Measurements from ENCODE around the gene CHRM5. TPM values are rescaled to one million over a fixed set of nuclear protein-coding genes. Genes with fewer than 3 reads are reported as not detected.

The CHRM5 gene
- total RNA-seq, 6 experiments from 2014 or later, result not detected

DNA sequence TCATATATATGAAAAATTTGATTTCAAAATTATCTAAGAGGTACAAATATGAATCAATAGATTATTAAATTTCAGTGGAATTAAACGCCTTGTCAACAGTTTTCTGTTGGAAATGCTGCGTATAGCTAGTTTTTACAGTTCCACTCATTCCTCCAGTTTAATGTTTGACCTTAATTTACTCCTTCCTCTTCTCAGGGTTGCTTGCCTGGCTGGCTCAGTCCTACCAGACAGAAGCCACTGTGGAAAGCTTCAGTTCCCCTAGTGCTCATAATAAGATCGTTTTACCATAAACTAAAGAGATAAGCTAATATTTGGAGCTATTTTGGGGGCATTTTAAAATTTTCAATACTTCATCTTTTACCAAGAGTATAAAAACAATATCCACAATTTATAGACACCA is 110.6 kb downstream of the CHRM5 start:
- peaks cover 0 to 1% (median 0%) of the 10 kb centered on the region in 4 donors for H3K4me1 ChIP-seq
- H3K27ac ChIP-seq, result no peak overlapping the region
- H3K27me3 ChIP-seq, result no peaks in the 10 kb centered on the region
- ATAC-seq, result no peak
- H3K4me3 ChIP-seq, result no peak overlapping the region
- no peaks in the 10 kb centered on the region for H3K9me3 ChIP-seq
- no peak for DNase-seq
- intact Hi-C loops (cut with DNase I), result no loop called here
- TF ChIP-seq, protein P1, sequence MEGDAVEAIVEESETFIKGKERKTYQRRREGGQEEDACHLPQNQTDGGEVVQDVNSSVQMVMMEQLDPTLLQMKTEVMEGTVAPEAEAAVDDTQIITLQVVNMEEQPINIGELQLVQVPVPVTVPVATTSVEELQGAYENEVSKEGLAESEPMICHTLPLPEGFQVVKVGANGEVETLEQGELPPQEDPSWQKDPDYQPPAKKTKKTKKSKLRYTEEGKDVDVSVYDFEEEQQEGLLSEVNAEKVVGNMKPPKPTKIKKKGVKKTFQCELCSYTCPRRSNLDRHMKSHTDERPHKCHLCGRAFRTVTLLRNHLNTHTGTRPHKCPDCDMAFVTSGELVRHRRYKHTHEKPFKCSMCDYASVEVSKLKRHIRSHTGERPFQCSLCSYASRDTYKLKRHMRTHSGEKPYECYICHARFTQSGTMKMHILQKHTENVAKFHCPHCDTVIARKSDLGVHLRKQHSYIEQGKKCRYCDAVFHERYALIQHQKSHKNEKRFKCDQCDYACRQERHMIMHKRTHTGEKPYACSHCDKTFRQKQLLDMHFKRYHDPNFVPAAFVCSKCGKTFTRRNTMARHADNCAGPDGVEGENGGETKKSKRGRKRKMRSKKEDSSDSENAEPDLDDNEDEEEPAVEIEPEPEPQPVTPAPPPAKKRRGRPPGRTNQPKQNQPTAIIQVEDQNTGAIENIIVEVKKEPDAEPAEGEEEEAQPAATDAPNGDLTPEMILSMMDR (IDR thresholded peaks at IDR 0.05), result no peak
- TF ChIP-seq POLR2A (IDR thresholded peaks at IDR 0.05), result no peak
- WGBS (ENCODE audit: insufficient coverage, low coverage, low lambda C conversion rate, missing lambda C conversion rate), result 79% methylated on average over 3 of the region's 3 CpGs
- H3K36me3 ChIP-seq, result peaks cover 0 to 8% (median 0%) of the 10 kb centered on the region in 4 donors

DNA sequence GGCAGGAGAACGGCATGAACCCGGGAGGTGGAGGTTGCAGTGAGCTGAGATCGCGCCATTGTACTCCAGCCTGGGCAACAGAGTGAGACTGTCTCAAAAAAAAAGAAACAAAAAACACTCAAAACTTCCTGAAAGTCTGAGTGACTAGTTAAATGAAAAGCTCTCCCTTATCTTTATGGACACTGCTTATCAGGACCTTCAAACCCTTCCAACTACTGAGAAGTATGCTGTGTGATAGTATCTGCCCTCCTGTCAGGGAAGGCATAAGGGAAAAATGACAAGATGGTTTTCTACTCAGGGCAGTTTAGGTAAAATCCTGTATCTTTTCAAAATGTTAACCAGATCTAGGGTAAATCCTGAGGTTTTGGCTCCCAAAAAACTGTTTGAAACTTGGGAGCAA is 111.6 kb downstream of the CHRM5 start:
- Histone ChIP-seq H3K27ac (no peak overlapping the region), H3K27me3 (no peaks in the 10 kb centered on the region), H3K4me3 (no peak overlapping the region), H3K4me1 (peaks cover 0 to 4% (median 0%) of the 10 kb centered on the region in 4 donors), H3K36me3 (peaks cover 0 to 8% (median 0%) of the 10 kb centered on the region in 4 donors), H3K9me3 (no peaks in the 10 kb centered on the region)
- TF ChIP-seq POLR2A (IDR thresholded peaks at IDR 0.05), result no peak
- TF ChIP-seq, protein P1 (IDR thresholded peaks at IDR 0.05), result no peak
- intact Hi-C loops (cut with DNase I), result no loop called here
- DNase-seq (no peak), ATAC-seq (no peak)
- 89% methylated on average over 2 of the region's 4 CpGs for WGBS (ENCODE audit: insufficient coverage, low coverage, low lambda C conversion rate, missing lambda C conversion rate)

DNA sequence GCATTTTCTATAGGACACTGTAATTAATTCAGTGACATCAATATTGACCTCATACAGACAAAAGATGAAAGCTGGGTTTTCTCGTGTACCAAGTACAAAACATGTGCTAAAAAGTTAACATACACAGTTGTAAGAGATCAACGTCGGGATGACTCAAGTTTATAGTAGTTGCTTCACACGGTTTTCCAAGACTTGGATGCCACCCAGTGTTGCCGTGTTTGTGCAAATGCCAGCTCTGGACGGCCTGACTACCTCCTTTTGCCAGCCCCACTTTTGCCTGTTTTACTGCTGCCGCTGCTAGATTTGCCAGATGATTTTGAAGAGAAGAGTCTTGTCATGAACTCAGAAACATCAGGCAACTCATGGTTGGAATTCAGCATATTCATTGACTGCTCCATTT is 115.8 kb downstream of the CHRM5 start:
- peaks cover 0 to 4% (median 0%) of the 10 kb centered on the region in 4 donors for H3K4me1 ChIP-seq
- no peak overlapping the region for H3K4me3 ChIP-seq
- intact Hi-C loops (cut with DNase I), result no loop called here
- no peak for TF ChIP-seq POLR2A (IDR thresholded peaks at IDR 0.05)
- TF ChIP-seq, protein P1 (IDR thresholded peaks at IDR 0.05), result no peak
- 21% methylated on average over 7 of the region's 7 CpGs for WGBS (ENCODE audit: insufficient coverage, low coverage, low lambda C conversion rate, missing lambda C conversion rate)
- no peaks in the 10 kb centered on the region for H3K9me3 ChIP-seq
- peaks cover 0 to 29% (median 4%) of the 10 kb centered on the region in 4 donors for H3K36me3 ChIP-seq
- H3K27ac ChIP-seq, result no peak overlapping the region
- peak; percentile 77 to 96 (median 90) for ATAC-seq
- H3K27me3 ChIP-seq, result no peaks in the 10 kb centered on the region
- DNase-seq, result peak in 2 of 3 donors; percentile 53 to 68

DNA sequence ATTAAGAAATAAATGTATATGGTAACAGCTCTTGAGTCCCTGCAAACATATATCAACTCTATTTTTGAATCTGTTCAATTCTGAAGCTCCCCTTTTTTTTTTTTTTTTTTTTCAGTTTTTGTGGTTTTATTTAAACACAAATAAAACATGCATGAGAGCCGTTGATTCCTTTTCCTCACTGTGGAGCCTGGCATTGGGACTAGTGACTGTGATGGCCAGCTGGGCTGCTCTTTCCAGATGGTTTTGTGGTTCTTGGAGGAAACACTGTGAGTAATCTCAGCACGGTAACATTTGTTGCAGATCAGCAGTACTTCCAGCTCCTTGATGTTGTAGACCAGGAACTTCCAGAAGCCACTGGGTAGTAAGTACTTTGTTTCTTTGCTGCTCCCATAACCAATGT is 117.4 kb downstream of the CHRM5 start:
- no peak for TF ChIP-seq POLR2A (IDR thresholded peaks at IDR 0.05)
- TF ChIP-seq, protein P1 (IDR thresholded peaks at IDR 0.05), result no peak
- H3K27me3 ChIP-seq, result no peaks in the 10 kb centered on the region
- H3K4me3 ChIP-seq, result no peak overlapping the region
- no peaks in the 10 kb centered on the region for H3K9me3 ChIP-seq
- no peak overlapping the region for H3K27ac ChIP-seq
- H3K4me1 ChIP-seq, result peaks cover 0 to 4% (median 0%) of the 10 kb centered on the region in 4 donors
- no peak for DNase-seq
- no peak for ATAC-seq
- WGBS (ENCODE audit: insufficient coverage, low coverage, low lambda C conversion rate, missing lambda C conversion rate), result 75% methylated on average over 1 of the region's 2 CpGs
- intact Hi-C loops (cut with DNase I), result no loop called here
- peaks cover 0 to 42% (median 4%) of the 10 kb centered on the region in 4 donors for H3K36me3 ChIP-seq
